Stimulated activated CD8-positive, alpha-beta memory T cell treated with anti-CD3 and anti-CD28 coated beads, Interleukin-4, amount 100 ng/mL, for 4 hours (primary cell): ENCODE measurements around the gene MUC5AC.
"Not testable (repeated sequence)": the region's sequence is repeated elsewhere in the genome, so short reads cannot be mapped to it uniquely, and the experiment has no call there.

ENCODE experiments used
- DNase-seq, 2 donors: peaks; one replicate each; pipeline ENCODE4 v3.0.0-alpha.2; 2020; ENCODE audit warnings: low read depth in 2 of 2, low spot score in 1 of 2

Gene MUC5AC

GRCh38 chr11:1162491-1163311 lies 4.9 kb downstream of the MUC5AC start:
- DNase-seq = no peak

GRCh38 chr11:1163321-1163910 lies 5.7 kb downstream of the MUC5AC start:
- no peak for DNase-seq

- DNase-seq = no peak
These were observed 6.4 kb downstream of the MUC5AC start for GRCh38 chr11:1163911-1164735.

GRCh38 chr11:1164779-1165255 lies 7.1 kb downstream of the MUC5AC start:
- DNase-seq = not testable (repeated sequence)

GRCh38 chr11:1165256-1166041 lies 7.7 kb downstream of the MUC5AC start:
- DNase-seq = no peak

GRCh38 chr11:1167256-1167655 lies 9.5 kb downstream of the MUC5AC start:
- no peak for DNase-seq

GRCh38 chr11:1167751-1168231 lies 10.0 kb downstream of the MUC5AC start:
- DNase-seq = no peak

GRCh38 chr11:1168256-1168655 lies 10.5 kb downstream of the MUC5AC start:
- DNase-seq = no peak

- DNase-seq = no peak
These were observed 11.0 kb downstream of the MUC5AC start for GRCh38 chr11:1168721-1169161.

- no peak for DNase-seq
These were observed 13.7 kb downstream of the MUC5AC start for GRCh38 chr11:1171223-1171984.

GRCh38 chr11:1171985-1172728 lies 14.4 kb downstream of the MUC5AC start:
- no peak for DNase-seq

- no peak for DNase-seq
These were observed 15.0 kb downstream of the MUC5AC start for GRCh38 chr11:1172729-1173117.

- not testable (repeated sequence) for DNase-seq
These were observed 15.6 kb downstream of the MUC5AC start for GRCh38 chr11:1173396-1173795.

- no peak for DNase-seq
These were observed 17.0 kb downstream of the MUC5AC start for GRCh38 chr11:1174441-1175370.

- no peak for DNase-seq
These were observed 17.9 kb downstream of the MUC5AC start for GRCh38 chr11:1175461-1176223.

GRCh38 chr11:1176224-1177019 lies 18.7 kb downstream of the MUC5AC start:
- no peak for DNase-seq
